GM21515 (cell line): ENCODE measurements around the gene PPP2R5A.
A peak's percentile ranks its signal among the peaks of the same experiment; 100 is the strongest.
"Not testable (repeated sequence)": the region's sequence is repeated elsewhere in the genome, so short reads cannot be mapped to it uniquely, and the experiment has no call there.

Experiments used
- ATAC-seq: cut with Tn5 transposase; IDR thresholded peaks from one replicate; pipeline ENCODE4 v1.9.1; 2021; ENCODE audit not compliant: unreplicated experiment

The PPP2R5A gene

DNA sequence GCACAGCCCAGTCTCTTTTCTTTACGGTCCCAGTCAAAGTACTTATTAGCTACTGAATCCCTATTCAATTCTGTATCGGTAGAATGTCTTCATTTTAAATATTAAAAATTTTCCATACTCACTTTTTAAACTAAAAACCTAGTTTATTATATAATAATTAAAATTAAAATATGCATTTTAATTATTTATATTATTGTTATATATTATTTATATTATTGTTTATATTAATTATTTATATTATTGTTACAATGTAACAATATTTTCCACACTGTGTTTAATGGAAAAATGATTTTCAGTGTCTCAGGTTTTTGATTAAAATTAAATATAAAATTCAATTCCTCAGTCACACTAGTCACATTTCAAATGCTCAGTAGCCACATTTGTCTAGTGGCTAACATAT lies 18.2 kb upstream of the PPP2R5A start:
- ATAC-seq = no peak

DNA sequence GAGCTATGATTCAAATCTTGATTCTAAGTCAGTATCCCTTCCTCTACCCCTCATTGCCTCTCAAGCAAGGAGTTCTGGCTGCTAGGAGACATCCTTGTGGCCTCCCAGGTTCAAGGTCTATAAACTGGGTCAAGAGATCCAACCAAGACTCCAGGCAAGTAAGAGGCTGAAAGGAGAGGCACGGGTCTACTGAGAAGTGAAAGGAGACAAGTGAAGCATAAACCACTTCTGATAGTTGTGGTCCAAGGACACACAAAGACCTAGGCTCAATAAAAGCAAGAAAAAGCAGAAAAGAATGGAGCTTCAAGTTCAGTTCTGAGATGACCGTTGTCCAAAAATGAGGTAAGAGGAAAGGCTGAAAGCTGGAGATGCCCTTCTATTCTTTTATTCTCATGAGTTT lies 17.8 kb upstream of the PPP2R5A start:
- no peak for ATAC-seq

DNA sequence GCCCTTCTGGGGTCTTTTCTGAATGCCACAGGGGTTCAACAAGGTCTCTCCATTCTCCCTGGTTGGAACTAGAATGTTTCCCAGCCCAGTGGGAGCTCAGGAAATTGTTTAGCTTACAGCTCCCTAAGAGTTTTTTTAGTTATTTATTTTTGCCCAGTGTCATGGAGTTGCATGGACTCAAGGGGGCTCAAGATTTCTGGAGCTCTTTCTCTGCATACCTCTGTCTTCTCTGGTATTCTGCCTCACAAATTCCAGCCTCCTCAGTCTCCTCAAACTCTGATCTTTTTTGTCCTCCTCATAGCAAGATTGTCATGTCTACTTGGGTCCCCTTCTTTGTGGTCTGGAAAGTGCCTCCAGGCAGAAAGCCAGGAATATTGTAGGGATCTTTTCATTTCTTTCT lies 15.9 kb upstream of the PPP2R5A start:
- no peak for ATAC-seq

DNA sequence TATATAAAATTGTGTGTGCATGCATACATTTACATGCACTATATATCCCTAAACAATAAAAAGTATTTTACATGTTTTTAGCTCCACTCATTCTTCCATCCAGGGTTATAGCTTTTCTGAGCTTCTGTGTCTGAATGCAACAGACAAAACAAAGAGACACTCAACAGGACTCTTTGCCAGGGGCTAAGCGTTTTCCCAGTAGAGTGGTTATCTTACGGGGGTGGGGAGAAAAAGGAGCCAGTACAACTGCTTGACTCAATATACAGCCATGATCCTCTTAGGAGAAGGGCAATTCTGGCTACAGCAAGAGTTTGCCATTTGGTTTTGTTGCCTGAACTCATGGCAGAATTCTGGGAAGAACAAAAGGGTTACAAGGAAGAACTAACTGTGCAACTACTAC lies 14.6 kb upstream of the PPP2R5A start:
- no peak for ATAC-seq

DNA sequence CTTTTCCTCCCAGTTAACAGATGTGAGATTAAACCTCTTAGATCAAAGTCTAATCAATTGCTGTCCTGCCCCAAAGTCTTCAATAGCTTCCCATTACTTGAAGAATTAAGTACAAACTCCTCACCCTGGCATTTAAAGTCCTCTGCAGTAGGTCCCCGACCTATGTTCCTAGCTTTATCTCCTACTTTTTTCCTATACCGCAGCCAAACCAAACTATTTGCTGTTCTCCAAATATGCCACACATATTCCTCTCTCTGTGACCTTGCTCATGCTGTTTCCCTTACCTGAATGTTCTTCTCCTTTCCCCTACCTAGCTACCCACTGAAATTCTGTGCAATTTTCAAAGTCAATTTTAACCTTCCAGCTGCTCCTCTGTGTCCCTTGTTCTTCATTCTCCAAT lies 14.0 kb upstream of the PPP2R5A start:
- no peak for ATAC-seq

DNA sequence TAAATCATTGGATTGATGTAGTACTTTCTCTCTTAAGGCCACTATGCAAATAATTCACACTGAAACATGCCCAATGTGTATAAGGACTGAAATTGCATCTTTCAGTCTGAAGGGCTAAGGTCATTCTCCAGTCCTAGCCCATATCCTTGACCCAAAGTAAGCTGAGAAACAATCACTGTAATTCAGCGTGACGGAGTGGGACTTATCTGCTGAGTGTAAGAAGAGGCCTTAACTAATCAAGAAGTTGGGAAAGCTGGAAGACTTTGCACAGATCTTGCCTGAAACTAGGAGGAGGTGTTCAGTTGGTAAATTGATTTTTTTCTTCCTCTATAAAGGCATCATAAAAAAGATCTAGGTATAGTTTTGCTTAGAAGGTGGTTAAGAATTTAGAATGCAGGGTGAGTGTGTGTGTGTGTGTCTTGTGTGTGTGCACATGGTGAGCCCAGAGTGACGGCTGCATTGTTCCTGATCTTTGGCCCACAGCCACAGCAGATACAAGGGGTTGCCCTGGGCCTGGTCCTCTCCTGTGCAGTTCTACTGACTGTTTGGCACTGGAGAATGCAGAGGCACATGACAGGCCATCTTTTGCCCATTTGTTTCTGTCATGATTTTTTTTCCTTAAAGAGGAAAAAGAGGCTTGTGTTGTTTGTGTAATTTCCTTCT lies 13.3 kb upstream of the PPP2R5A start:
- no peak for ATAC-seq

DNA sequence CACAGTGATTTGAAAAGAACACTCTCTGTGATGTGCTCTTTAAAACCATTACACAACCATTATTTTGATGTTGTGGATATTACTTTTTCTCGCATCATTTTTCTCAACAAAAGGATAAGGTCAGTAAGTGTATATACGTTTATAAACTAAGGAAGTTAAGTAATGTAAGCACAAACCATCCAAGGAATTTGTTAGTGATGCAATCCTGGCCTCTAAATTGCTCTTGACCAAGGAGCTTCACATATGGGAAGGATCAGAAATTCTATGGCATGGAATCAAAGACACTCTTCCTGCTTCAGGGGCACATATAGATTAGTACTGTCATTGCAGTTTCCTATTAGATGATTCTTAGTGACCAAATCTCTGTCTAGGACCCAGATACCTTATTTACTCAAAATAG lies 3.6 kb upstream of the PPP2R5A start:
- ATAC-seq = no peak

DNA sequence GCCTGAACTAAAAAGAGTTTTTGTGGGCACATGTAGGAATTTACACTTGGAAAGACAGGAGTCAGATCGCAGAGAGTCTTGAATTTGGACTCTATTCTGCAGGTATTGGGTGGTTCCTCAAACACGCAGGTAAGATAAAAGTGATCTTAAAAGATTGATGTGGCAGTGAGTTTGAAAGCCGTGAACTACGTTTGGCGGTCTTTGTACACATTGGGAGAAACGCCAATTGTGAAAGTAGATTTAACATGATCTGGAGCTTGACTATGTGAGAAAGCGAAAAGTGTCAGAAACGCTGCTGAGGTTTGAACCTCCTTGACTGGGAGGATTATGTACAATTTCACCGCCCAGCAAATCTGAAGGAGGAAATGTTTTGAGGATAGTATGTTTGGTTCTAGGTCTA lies 1.5 kb upstream of the PPP2R5A start:
- no peak for ATAC-seq

DNA sequence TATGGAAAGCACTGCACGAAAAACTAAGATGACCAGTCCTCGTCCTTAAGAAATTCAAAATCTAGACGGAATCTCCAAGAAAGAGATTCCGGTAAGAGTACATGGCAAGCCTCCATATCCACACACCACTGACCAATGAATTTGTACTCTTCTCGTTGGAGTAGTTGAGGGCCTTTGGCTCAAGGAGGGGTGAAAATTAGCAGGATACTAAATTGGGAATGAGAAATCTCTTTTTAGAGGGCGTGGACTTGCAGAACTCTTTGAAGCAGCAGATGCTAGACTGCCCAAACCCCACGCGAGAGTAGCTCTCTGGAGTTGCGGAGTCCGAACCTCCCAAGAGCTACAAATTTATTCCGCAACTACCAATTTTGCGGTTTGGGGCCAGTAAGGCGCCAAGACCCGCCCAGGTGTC lies 872 bp upstream of the PPP2R5A start:
- ATAC-seq = no peak

DNA sequence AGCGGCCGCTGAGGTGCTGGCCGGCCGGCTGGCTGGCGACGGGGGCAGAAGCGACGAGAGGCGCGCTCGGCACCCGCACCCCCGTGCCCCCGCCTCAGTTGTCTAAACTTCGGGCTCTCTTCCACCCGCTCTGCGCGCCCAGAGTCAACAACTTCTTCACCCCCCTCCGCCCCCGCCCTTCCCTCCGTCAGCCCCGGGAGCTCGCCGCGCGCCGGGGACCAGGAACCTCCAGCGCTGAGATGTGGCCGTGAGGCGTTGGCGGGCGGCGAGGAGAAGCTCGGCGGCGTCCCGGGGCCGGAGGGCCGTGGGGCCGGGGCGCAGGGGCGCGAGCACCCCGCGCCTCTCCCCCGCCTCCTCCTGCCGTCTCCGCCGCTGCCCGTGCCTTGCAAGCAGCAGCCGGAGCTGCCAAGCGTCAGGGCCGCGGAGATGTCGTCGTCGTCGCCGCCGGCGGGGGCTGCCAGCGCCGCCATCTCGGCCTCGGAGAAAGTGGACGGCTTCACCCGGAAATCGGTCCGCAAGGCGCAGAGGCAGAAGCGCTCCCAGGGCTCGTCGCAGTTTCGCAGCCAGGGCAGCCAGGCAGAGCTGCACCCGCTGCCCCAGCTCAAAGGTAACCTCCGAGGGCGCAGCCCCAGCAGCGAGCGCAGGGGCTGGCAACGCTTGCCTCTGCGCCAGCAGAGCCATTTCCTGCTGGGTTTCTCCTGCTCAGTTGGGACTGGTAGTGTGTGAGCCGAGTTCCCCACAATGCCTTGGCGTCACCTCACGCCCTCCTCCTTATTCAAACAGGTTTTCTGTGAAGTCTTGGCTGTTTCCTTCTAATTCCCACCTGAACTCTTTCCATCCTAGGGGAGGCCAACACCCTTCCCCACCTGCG lies 710 bp downstream of the PPP2R5A start:
- ATAC-seq = peak; percentile 21

DNA sequence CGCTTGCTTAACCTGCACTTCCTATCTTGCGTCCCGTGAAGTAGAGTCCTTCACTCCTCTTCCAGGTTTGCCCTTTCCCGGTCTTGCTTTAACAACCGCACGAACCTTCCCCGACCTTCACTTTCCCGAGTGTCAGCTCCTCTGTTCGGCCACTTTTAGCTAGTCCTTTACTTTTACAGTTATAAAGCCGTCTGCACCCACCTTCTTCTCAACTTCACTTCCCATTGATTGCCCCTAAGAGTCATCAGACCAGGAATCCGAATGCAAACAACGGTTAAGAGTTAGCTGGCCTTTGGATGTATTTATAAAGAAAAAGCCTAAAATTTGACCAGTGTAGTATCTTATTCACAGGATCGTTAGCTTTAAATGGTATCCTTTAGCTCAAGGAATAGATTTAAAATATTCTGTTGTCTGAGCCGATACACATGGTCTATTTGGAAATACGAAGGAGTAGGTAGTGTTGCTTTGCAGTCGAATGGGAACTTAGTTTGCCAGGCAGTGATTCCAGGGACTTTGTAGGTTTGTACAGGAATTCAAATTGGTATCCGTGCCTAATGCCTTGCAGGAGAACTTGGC lies 1.4 kb downstream of the PPP2R5A start:
- no peak for ATAC-seq

DNA sequence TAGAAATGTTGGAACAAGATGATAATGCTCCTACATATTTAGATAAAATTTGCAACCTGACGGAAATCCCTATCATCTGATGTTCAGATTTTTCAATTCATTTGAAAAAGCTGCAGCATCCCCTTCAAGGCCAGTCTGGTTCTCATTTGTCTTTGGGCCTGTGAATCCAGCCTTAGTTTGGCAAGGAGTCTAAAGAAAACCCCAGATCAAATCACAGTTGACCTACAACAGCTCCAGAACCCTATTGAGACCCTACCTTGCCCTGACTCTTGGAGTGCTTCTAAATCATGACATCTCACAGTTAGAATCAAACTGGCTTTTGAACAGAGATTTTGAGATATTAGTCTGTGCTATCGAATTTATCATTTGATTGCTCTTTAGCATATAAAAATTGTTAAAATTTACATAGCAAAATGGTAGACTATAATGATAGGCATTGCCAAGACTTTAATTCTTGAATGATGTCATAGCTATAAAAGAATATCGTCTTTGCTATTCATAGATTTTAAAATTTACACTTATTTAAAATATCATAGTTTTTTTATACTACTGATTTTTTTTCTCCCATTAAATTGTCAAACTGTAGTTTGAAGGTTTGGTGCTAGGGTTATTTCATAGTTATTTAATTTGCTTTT lies 2.2 kb downstream of the PPP2R5A start:
- ATAC-seq = no peak

DNA sequence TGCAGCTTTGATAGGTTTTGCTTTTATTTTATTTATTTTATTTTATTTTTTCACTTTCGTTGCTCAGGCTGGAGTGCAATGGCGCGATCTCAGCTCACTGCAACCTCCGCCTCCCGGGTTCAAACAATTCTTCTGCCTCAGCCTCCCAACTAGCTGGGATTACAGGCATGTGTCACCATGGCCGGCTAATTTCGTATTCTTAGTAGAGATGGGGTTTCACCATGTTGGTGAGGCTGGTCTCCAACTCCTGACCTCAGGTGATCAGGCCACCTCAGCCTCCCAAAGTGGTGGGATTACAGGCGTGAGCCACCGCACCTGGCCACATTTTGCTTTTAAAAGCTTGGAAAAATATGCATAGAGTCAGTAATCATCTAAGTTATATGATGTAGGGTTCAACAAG lies 2.8 kb downstream of the PPP2R5A start:
- ATAC-seq = not testable (repeated sequence)

DNA sequence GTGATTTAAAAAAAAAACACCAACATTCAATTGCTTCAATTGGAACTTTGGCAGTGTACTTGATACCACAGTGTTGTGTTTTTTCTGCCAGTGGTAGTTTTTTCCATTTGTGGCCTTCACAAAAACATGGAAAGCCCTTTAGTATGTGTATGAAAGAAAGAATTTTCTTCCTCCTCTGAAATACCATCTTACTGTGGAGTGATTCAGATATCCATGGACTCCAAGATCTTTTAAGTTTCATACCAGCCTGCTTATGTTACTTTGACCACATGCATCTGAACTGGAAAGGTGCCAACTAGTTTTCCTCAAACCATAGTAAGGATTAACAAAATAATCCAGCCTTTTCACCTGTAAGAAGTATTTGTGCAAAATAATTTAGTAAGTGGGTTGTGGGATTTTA lies 3.4 kb downstream of the PPP2R5A start:
- ATAC-seq = no peak

DNA sequence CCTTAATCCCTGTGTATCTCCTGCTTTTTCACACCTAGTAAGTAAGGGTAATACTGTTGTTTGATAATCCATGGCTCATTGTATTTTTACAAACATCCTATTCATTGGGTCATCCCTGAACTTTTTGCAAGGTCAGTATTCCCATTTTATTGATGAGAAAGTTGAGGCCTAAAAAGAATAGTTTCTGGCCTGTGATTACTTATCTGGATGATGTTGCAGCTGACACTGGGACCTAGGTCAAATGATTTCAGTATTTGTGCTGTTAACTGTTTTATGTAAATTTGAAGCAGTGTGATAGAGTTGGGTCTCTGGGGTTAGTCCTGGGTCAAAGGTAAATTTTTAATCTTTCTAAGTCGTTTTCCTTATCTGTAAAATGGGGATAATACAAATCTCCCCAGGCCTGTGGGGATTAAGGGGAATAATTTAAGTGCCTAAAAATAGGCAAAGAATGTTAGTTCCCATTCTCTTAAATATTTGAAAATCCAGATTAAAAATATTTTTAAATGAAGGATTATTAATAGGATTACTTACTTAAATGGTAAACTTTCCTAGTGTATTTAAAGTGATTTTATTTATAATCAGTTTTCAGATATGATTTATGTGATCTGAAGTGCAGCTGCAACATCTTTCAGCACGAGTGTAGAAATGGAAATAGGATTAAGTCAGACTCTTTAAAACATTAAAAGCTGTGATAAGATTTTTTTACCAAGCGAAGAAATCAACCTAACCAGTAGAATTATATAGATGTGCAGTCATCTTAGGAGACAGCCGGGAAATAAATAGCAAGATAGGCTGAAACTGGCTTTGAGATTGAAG lies 4.3 kb downstream of the PPP2R5A start:
- no peak for ATAC-seq

DNA sequence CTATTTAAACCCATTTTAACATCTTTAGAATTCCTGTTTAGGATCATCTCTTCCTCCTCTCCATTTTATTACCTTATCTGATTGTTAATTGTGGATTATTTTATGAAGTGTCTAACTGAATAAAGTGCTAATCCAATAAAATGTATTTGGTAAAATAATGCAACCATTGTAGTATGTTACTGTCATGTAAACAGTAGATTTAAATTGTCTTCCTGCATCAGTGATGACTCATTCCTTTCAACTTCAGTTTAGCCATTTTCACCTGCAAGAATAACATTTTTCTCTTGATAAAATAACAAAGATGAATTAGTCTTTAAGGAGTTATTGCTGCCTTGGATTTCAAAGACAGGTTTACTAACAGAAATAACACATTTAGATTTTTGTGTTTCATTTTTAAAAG lies 5.4 kb downstream of the PPP2R5A start:
- ATAC-seq = no peak

DNA sequence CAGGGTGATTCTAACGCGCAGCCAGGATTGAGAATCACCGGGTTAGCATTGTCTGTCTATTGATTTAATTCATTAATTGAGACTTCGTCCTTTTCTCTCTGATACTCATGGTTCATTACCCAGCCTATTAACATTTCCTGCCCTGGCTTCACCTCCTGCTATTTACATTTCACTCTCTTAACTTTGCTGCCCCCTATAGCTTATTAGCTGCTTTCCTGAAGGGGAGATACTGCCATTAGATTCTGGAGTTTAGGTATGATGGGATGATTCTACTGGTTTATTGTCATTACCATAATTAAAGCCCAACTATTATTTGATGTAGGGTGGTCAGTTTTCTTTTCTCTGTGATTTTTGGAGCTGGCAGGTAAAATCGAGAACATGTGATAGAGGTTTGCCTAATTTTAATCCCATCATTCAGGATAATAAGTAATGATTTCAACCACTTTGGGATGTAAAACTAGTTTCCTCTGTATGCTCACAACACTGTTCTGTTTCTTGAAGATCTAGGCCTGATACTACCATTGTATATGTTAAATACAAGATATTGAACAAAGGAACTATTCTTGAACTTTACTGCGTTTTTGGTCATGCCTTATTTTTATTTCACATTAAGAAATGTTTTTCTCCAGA lies 6.4 kb downstream of the PPP2R5A start:
- ATAC-seq = no peak

DNA sequence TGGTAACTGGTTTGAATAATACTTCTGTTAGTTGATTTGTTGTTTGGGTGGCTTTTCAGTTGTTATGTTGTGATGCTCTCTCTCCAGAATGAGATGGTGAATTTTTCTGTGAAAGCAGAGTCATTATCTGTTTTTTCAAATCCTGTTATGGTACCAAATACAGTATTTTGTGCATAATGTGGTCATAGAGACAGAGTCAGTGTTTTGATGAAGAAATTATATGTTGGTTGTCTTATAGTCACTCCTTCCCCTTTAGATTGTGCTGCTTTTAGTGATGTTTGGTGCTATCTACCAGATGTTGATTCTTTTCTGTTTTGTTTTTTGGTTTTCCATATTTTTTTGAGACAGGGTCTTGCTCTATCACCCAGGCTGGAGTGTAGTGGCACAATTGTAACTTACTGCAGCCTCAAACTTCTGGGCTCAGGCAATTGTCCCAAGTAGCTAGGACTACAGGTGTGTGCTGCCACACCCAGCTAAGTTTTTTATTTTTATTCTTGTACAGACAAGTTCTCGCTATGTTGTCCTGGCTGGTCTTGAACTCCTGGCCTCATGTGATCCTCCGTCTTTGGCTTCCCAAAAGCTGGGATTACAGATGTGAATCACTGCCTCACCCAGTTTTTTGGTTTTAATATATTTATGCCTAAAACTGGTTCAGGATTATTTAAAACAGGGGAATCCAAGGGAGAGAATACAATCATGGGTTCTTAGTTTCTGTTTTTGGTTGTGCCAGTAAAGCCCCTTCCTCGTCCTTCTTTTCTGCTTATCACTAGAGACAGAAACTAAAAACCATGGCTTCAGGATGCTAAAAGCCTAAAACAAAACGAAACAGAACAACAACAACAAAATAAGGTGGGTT lies 7.3 kb downstream of the PPP2R5A start:
- no peak for ATAC-seq

DNA sequence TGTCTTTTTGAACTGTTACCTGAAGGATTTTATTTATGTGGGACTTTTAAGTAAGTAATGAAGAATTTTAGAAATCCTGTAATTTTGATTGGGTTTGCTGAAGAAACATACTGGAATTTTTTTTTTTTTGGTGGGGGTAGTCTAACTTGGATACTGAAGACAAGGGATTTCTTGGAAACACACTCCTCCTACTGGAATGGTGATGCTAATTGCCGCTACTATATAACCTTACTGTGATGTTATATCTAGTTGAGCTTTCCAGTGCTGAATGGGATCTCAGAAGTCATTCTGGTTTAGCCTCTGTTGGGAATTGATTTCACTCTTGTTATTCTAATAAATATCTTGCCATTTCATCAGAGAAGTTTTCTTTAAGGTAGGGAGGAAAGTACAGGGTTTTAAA lies 8.4 kb downstream of the PPP2R5A start:
- no peak for ATAC-seq

DNA sequence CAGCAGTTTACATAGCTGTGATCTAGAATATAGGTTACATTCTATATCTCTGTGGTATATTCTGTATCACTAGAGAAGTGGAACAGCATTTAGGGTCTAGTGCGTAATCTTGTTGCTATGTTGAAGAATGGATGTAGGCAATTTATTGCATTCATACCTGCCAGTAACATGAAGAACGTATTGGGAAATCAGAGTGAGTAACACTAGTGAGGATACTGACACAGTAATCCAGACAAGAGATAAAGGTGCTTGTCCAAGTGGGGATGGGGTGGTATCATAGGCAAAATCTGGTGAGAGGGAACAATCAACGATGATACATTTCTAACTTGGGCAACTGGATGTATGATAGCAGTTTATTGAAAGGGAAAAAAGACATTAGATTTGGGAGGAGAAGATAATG lies 9.8 kb downstream of the PPP2R5A start:
- no peak for ATAC-seq
